OCI-LY1 (cell line): Measurements from ENCODE around the gene FAM210B.

Experiments
- H2AFZ ChIP-seq: fragments of 200-600 bp; sonication (generic), shearing (Covaris generic); 2 replicates; pipeline ENCODE4 v1.6.0; 2014; ENCODE audit warnings: antibody characterized with exemption, mild to moderate bottlenecking, low read length
- H3F3A ChIP-seq: fragments of 200-600 bp; sonication (generic), shearing (Covaris generic); 2 replicates; pipeline ENCODE4 v1.6.0; 2014; ENCODE audit warnings: mild to moderate bottlenecking, antibody characterized with exemption, low read length, moderate library complexity; ENCODE audit not compliant: insufficient read depth
- H3K27ac ChIP-seq: fragments of 200-600 bp; sonication (generic); 2 replicates; pipeline ENCODE4 v1.5.1; 2014; ENCODE audit warnings: low read length, mixed run types, mild to moderate bottlenecking, low read depth; ENCODE audit not compliant: poor library complexity, severe bottlenecking
- H3K27me3 ChIP-seq: fragments of 200-600 bp; sonication (generic); 2 replicates; pipeline ENCODE4 v1.6.0; 2014; ENCODE audit warnings: antibody characterized with exemption, mild to moderate bottlenecking, low read length, moderate library complexity; ENCODE audit not compliant: insufficient read depth
- H3K36me3 ChIP-seq: fragments of 200-600 bp; sonication (generic); 2 replicates; pipeline ENCODE4 v1.6.1; 2014; ENCODE audit warnings: mild to moderate bottlenecking, antibody characterized with exemption, low read length, moderate library complexity, mixed read lengths; ENCODE audit not compliant: insufficient read depth
- H3K4me1 ChIP-seq: fragments of 200-600 bp; sonication (generic); 2 replicates; pipeline ENCODE4 v1.5.1; 2014; ENCODE audit warnings: mild to moderate bottlenecking, low read length, moderate library complexity; ENCODE audit not compliant: insufficient read depth, severe bottlenecking
- H3K4me2 ChIP-seq: fragments of 200-600 bp; sonication (generic), shearing (Covaris generic); 2 replicates; pipeline ENCODE4 v1.6.1; 2014; ENCODE audit warnings: low read length
- H3K4me3 ChIP-seq: fragments of 200-600 bp; sonication (generic); 2 replicates; pipeline ENCODE4 v1.5.1; 2014; ENCODE audit warnings: low read length, low read depth, mild to moderate bottlenecking, mixed read lengths; ENCODE audit not compliant: poor library complexity, severe bottlenecking
- H3K79me2 ChIP-seq: fragments of 200-600 bp; shearing (Covaris generic); 2 replicates; pipeline ENCODE4 v1.6.1; 2016; ENCODE audit warnings: mixed run types, low read length, mixed read lengths; ENCODE audit not compliant: insufficient read depth
- H3K9ac ChIP-seq: fragments of 200-600 bp; sonication (generic), shearing (Covaris generic); 2 replicates; pipeline ENCODE4 v1.6.1; 2014; ENCODE audit warnings: mild to moderate bottlenecking, low read length, mixed read lengths
- H3K9me2 ChIP-seq: fragments of 200-600 bp; sonication (generic), shearing (Covaris generic); 2 replicates; pipeline ENCODE4 v1.6.1; 2014; ENCODE audit warnings: low read depth, mild to moderate bottlenecking, low read length, mixed read lengths
- H3K9me3 ChIP-seq: fragments of 200-600 bp; shearing (Covaris generic); 2 replicates; pipeline ENCODE4 v1.6.1; 2014; ENCODE audit warnings: low read length, mixed read lengths
- H4K20me1 ChIP-seq: fragments of 200-600 bp; sonication (generic), shearing (Covaris generic); 2 replicates; pipeline ENCODE4 v1.6.0; 2016; ENCODE audit warnings: mild to moderate bottlenecking, low read length; ENCODE audit not compliant: insufficient read depth
- CTCF ChIP-seq: fragments of 200-600 bp; sonication (generic), shearing (Covaris generic); IDR thresholded peaks from 2 replicates; pipeline ENCODE4 v1.5.1; 2017; ENCODE audit warnings: mild to moderate bottlenecking, antibody characterized with exemption, low read length, moderate library complexity, mixed read lengths
- EZH2 ChIP-seq: fragments of 200-600 bp; sonication (generic), shearing (Covaris generic); IDR thresholded peaks from 2 replicates; pipeline ENCODE4 v1.8.0; 2017; ENCODE audit warnings: borderline replicate concordance, mixed run types, mild to moderate bottlenecking, antibody characterized with exemption, low read length, moderate library complexity, mixed read lengths

The FAM210B gene

GRCh38 chr20:56348305-56348693, 10.5 kb upstream of the FAM210B start:
- H3K4me3 ChIP-seq = no peak overlapping the region

GRCh38 chr20:56348746-56349145, 10.0 kb upstream of the FAM210B start:
- Histone ChIP-seq H3K4me2 (no peak overlapping the region), H3K79me2 (no peaks in the 10 kb centered on the region), H3K36me3 (no peaks in the 10 kb centered on the region), H2AFZ (no peak overlapping the region), H3K9ac (no peak overlapping the region), H3K4me3 (no peak overlapping the region), H4K20me1 (no peaks in the 10 kb centered on the region), H3K4me1 (no peaks in the 10 kb centered on the region), H3K9me3 (no peaks in the 10 kb centered on the region), H3K9me2 (no peaks in the 10 kb centered on the region), H3K27me3 (no peaks in the 10 kb centered on the region), H3K27ac (no peak overlapping the region), H3F3A (no peaks in the 10 kb centered on the region)
- TF ChIP-seq CTCF (no peak), EZH2 (no peak)

More at GRCh38 chr20:56348305-56348693, 10.5 kb upstream of the FAM210B start:
- Histone ChIP-seq H3K36me3 (no peaks in the 10 kb centered on the region), H3K9me3 (no peaks in the 10 kb centered on the region), H3K9ac (no peak overlapping the region), H3K4me2 (no peak overlapping the region), H3K27ac (no peak overlapping the region), H3K9me2 (no peaks in the 10 kb centered on the region), H3F3A (no peaks in the 10 kb centered on the region), H3K79me2 (no peaks in the 10 kb centered on the region), H3K4me1 (no peaks in the 10 kb centered on the region), H3K27me3 (no peaks in the 10 kb centered on the region), H4K20me1 (no peaks in the 10 kb centered on the region), H2AFZ (no peak overlapping the region)
- no peak for TF ChIP-seq EZH2
- TF ChIP-seq CTCF = no peak

- Histone ChIP-seq H3K79me2 (no peaks in the 10 kb centered on the region), H4K20me1 (no peaks in the 10 kb centered on the region), H3K9me3 (no peaks in the 10 kb centered on the region), H2AFZ (no peak overlapping the region), H3K4me1 (no peaks in the 10 kb centered on the region), H3K36me3 (no peaks in the 10 kb centered on the region), H3K27me3 (no peaks in the 10 kb centered on the region), H3K4me2 (no peak overlapping the region), H3K27ac (no peak overlapping the region), H3F3A (no peaks in the 10 kb centered on the region), H3K9me2 (no peaks in the 10 kb centered on the region), H3K4me3 (no peak overlapping the region), H3K9ac (no peak overlapping the region)
- TF ChIP-seq EZH2 (no peak), CTCF (no peak)
Measured at GRCh38 chr20:56350842-56351241, 7.9 kb upstream of the FAM210B start.
